ENCODE data around the gene MITF. TPM values are rescaled to one million over a fixed set of nuclear protein-coding genes. Genes with fewer than 3 reads are reported as not detected.

The MITF gene
- total and polyA plus RNA-seq, 12 donors, result 15.1 to 101 (median 81.7) TPM

GRCh38 chr3:69844706-69845105 is 105.4 kb downstream of the MITF start:
- ATAC-seq (no peak), DNase-seq (no peak)
- Histone ChIP-seq H3K4me1 (peaks cover 0 to 45% (median 26%) of the 10 kb centered on the region in 9 donors), H3K36me3 (no peaks in the 10 kb centered on the region), H3K4me3 (no peak overlapping the region), H3K9me3 (no peaks in the 10 kb centered on the region), H3K27ac (no peak overlapping the region), H3K27me3 (no peaks in the 10 kb centered on the region)
- intact Hi-C loops (cut with DNase I), result no loop called here
- WGBS, 2 donors, result 83 to 91% methylated on average over 1 of the region's 1 CpG
- TF ChIP-seq CTCF (IDR thresholded peaks at IDR 0.05), result no peak

GRCh38 chr3:69847303-69847702 is 108.0 kb downstream of the MITF start:
- DNase-seq, result no peak
- Histone ChIP-seq H3K27me3 (no peaks in the 10 kb centered on the region), H3K4me3 (no peak overlapping the region), H3K36me3 (no peaks in the 10 kb centered on the region), H3K9me3 (no peaks in the 10 kb centered on the region), H3K27ac (no peak overlapping the region), H3K4me1 (peaks cover 0 to 42% (median 27%) of the 10 kb centered on the region in 9 donors)
- intact Hi-C loops (cut with DNase I), result no loop called here
- no peak for TF ChIP-seq CTCF (IDR thresholded peaks at IDR 0.05)
- no peak for ATAC-seq
- WGBS, 2 donors, result 74 to 77% methylated on average over 3 of the region's 3 CpGs

DNA sequence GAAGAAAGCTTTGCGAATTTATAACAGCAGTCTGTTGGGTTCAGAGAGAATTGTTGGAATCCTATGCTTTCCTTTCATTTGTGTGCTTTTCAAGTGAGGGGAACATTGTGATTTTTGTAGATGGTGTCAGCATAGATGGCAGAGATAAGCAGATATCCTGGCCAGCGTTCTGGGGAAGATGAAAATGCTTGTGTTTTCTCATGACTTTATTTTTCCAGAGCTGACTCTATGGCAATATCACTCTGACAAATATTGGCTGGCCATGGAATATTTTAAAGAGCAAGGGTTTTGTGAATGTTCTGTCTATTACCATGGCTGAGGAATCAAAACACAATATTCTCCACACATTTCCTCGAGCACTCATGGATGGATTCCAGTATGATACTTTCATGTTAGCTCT is 108.8 kb downstream of the MITF start:
- 62 to 63% methylated on average over 3 of the region's 3 CpGs for WGBS, 2 donors
- Histone ChIP-seq H3K9me3 (no peaks in the 10 kb centered on the region), H3K27me3 (no peaks in the 10 kb centered on the region), H3K4me3 (no peak overlapping the region), H3K4me1 (peaks cover 0 to 43% (median 23%) of the 10 kb centered on the region in 9 donors), H3K27ac (no peak overlapping the region), H3K36me3 (no peaks in the 10 kb centered on the region)
- ATAC-seq, result no peak
- intact Hi-C loops (cut with DNase I), result no loop called here
- TF ChIP-seq CTCF (IDR thresholded peaks at IDR 0.05), result no peak
- DNase-seq, result no peak

GRCh38 chr3:69850849-69851248 is 111.6 kb downstream of the MITF start:
- TF ChIP-seq CTCF (IDR thresholded peaks at IDR 0.05), result no peak
- no peak overlapping the region for H3K27ac ChIP-seq
- ATAC-seq, result no peak
- H3K4me3 ChIP-seq, result no peak overlapping the region
- no peaks in the 10 kb centered on the region for H3K36me3 ChIP-seq
- intact Hi-C loops (cut with DNase I), result loop anchor here in 6 of 10 donors (5.0 to 10.0 kb wide), 4 partner anchors 56 to 166 kb away; no protein-coding TSS in a partner anchor
- H3K27me3 ChIP-seq, result no peaks in the 10 kb centered on the region
- peaks cover 0 to 63% (median 30%) of the 10 kb centered on the region in 9 donors for H3K4me1 ChIP-seq
- DNase-seq, result no peak
- H3K9me3 ChIP-seq, result no peaks in the 10 kb centered on the region
